CD4-positive, alpha-beta T cell treated with Interleukin-1 beta for 1 hour (primary cell): ENCODE data around the gene PRG2.
"Not testable (repeated sequence)": the region's sequence is repeated elsewhere in the genome, so short reads cannot be mapped to it uniquely, and the experiment has no call there.

Experiments
- DNase-seq, 2 donors: peaks; one replicate each; pipeline ENCODE4 v3.0.0-alpha.2; 2020 to 2022

The PRG2 gene

GRCh38 chr11:57364851-57365660 lies 25.4 kb downstream of the PRG2 start:
- no peak for DNase-seq

DNA sequence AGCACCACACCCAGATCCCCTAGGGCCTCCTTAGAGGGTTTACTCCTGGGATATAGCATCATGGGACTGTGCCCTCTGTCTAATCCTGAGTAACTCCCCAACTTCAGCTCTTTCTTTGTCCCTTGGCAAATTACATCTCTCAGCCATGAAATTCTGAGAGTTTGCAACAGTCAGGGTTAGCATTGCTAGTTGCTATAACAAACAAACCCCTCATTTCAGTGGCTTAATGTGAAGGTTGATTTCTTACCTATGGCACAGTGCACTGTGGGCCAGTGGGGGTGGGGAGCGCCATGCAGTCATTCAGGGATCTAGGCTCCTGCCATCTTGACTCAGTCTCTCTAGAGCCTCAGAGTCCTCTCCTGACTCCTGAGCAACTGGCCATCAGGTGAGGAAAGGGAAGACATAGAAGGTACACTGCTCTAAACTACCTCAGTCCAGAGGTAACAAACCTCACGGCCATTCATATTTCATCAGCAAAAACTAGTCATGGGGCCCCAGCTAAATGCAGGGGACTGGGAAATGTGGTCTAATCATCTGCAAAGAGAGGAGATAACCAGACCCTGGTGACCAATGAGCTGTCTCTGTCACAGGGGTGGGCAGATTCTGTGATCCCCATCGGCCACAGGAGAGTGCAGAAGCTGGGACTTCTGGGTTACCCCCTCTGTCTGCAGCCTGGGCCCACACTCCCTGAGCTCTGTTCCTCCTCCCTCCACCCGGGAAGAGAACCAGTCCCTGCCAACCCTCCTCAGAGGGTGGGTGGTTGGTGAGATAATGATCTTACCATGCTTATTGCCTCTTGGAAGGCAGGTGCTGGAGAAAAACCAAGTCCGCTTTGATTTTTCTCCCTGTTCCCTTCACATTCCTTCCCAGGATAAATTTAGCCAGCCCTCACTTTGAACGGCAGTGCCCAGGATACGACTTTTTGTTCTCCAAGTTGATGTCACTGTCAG lies 27.0 kb downstream of the PRG2 start:
- no peak for DNase-seq

- no peak for DNase-seq
Observed at GRCh38 chr11:57361926-57362325, 28.5 kb downstream of the PRG2 start.

- DNase-seq: not testable (repeated sequence)
Observed at GRCh38 chr11:57361420-57361819, 29.0 kb downstream of the PRG2 start.

- no peak for DNase-seq
Observed at GRCh38 chr11:57360991-57361390, 29.5 kb downstream of the PRG2 start.

- no peak for DNase-seq
Observed at GRCh38 chr11:57359896-57360690, 30.4 kb downstream of the PRG2 start.

- DNase-seq: no peak
Observed at GRCh38 chr11:57359396-57359795, 31.1 kb downstream of the PRG2 start.

- DNase-seq: no peak
Observed at GRCh38 chr11:57358991-57359390, 31.5 kb downstream of the PRG2 start.

DNA sequence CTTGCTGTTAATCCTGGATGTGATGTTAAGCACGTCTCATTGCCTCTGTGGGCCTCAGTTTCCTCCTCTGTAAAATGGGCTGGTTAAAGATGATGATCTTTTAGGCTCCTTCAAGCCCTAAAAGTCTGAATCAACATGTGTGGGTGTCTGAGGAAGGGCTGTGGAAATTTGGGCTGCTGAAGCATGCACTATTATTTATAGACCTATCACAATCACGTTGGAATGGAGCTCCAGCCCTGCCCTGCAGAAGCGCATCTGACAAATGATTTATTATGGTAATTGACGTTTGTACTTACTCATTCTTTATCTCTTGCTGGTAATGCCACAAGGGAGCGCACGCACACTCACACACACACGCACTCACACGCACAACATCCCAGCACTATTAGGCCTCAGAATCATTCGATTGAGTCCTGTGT lies 31.9 kb downstream of the PRG2 start:
- no peak for DNase-seq

DNA sequence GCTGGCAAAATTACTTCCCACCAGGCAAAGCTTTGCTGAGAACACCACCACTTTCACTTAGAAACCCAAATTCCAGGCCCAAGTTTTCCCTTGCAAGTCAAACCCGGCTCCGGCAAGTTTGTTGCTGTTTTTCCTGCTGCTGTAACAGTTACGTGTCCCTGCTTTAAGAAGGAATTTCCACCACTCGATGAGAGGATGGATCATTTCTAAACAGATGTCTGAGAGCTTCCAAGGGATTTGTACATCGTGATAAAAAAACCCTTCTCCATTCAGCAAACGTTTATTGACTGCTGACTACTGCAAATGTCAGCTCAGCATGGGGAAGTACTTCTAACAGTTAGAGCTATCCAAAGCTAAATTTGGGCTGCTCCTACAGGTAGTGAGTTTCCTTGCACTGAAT lies 32.6 kb downstream of the PRG2 start:
- no peak for DNase-seq

GRCh38 chr11:57357310-57357709 lies 33.1 kb downstream of the PRG2 start:
- no peak for DNase-seq

DNA sequence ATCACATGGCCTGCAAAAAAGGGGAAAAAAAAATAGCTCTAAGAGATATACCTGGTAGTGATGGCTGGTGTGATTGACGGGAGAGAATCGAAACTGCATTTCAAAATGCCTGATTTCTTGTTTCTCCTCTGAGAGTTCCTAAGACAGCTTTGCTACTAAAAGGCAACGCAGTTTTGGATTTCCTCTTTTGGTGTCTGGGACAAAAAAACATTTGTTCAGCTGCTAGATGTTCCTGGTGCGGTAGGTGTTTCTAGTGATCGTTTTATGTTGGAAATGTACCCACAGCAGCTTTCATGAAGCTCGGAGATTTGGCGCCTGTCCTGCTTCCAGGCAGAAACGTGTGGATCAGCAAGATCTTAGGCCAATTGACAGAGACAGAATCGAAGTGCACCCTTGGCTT lies 34.2 kb downstream of the PRG2 start:
- DNase-seq: no peak

DNA sequence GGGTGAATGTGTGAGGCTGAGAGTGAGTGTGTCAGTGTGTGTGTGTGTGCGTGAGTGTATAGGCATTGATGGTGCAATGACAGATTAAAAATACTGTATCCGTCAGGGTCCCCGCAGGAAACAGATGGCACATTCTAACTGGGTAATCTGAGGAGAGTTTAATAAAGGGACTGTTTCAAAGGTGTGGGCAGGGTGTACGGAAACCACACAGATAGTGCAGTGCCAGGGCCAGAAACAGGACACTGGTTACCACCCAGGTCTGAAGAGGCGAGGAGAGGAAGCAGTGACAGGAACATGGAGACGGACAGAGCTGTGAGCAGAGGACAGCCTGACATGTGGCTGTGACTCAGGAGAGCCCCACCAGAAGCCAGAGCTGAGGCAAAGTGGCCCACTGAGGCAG lies 35.8 kb downstream of the PRG2 start:
- DNase-seq: no peak

GRCh38 chr11:57353852-57354251 lies 36.6 kb downstream of the PRG2 start:
- no peak for DNase-seq

- DNase-seq: no peak
Observed at GRCh38 chr11:57353446-57353845, 37.0 kb downstream of the PRG2 start.

DNA sequence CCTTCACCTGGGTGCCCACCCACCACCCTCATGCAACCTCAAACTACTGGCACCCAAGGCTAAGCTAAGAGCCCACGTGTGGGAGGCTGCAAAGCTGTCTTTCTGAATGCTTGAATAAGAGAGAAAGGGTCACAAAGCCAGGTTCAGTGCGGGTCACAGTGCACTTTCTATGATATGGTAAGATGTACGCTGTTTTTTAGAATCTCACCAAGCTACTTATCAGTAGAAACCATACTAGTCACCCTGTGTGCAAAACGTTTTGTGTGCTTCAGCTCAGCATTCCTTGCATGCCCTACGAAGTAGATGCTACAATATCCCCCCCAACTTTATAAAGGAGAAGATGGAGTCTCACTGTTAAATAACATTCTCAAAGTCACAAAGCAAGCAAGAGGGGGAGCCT lies 37.4 kb downstream of the PRG2 start:
- DNase-seq: no peak

DNA sequence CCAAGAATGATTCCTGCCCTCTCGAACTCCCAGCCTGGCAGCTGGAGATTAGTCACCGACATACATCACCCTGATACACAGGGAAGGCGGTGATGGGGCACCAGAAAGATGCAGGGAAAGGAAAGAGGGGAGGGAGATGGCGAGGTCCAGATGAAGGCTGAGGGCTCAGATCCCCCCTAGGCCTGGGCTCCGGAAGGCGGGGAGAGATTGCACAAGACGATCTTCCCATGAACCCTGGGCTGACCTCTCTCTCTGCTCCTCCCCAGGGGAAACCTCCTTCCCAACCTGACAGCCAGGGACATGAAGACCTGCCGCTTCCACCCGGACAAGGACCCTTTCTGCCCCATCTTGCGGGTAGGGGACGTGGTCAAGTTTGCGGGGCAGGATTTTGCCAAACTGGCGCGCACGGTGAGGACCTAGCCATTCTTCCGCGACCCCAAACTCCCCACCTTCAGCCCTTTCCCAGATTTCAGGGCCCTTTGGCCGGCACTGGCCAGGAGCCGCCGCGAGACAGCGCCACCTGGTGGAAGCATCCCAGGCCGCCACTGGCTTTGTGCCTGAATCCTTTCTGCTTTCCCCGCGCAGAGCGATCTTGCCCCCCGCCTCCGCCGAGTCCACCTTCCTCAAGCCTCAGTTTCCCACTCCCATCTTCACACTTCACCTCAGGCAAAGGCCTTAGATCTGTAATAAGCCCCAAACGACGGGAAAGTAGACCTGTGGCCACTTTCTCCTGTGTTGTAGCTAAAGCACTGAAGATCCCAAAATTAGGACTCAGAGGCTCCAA lies 40.8 kb downstream of the PRG2 start:
- DNase-seq: peak; percentile 41 to 50

DNA sequence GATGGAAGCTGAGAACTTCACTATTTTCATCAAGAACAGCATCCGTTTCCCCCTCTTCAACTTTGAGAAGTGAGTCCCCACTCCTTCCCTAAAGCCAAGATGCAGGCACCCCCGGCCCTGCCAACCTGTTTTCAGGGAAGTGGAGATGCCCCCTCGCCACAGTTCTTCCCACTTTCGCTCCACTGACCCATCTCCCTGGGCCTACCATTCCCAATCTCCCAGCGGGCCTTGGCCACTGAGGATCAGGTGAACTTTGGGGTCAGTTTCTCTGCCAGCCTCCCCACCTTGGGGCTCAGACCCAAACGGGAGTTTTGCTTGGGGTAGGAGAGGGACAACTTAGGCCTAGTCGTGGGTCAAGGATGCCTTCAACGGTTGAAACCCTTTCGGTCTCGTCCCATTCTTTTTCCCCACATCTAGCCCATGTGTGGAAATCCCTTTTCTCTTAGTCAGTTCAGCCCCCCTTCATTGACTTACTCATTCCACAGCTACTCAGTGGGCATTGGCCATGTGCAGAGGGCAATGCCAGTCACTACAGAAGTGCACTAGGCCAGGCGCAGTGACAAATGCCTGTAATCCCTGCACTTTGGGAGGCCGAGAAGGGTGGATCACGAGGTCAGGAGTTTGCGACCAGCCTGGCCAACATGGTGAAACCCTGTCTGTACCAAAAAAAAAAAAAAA lies 41.7 kb downstream of the PRG2 start:
- DNase-seq: no peak

- no peak for DNase-seq
Observed at GRCh38 chr11:57348052-57348451, 42.4 kb downstream of the PRG2 start.

DNA sequence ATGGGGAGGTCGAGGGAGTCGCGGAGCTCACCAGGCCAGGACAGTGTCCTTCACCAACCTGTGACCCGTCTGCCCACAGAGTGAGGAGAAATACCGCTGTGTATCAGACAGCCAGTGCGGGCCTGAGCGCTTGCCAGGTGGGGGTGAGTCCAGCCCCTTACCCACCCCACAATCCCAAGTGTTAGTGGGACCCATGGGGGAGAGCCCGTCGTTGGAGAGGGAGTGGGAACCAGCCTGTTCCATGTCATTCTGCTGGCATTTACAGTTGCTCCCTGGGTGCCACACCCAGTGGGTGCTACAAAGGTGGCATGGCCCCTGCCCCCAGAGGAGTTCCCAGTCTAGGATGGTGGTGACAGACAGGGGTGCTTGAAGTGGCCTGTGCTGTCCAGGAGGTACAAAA lies 43.1 kb downstream of the PRG2 start:
- no peak for DNase-seq

DNA sequence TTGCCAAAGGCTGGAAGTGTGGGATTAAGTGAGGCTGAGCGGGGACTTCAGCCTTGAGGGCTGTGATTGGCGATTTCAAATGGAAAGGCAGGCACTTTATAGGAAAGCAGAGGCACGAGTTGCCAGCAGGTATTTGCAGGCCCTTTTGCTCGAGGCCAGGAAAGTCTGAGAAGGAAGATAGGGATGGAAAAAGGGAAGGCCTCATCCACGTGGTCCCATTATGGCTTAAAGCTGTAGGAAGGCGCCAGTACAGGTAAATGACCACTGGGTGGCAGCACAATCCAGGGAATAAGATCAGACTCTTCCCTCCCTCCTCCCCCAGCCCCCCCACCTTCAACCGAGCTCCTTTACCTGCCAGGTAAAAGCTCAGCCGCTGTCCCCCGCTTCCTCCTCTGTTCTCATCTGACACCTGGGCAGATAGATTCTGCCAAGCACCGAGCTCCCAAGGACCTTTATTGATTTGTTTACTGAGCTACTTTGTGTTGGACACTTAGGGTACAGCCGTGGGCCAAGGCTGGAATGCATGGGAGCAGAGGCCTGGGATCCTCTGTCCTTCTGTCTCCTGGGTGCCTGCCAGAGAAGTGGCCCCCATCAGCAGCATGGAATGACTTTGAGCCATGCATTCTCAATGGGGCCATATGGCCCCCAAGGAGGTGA lies 44.8 kb downstream of the PRG2 start:
- DNase-seq: peak; percentile 63 to 72
